Breast epithelium (tissue), 3 donors: ENCODE measurements around the gene CHKB.

ENCODE experiments used
- POLR2A ChIP-seq: fragments of 450-650 bp; IDR thresholded peaks from one replicate; pipeline ENCODE4 v1.6.1; 2016; ENCODE audit warnings: antibody characterized with exemption, mild to moderate bottlenecking, moderate library complexity
- POLR2AphosphoS5 ChIP-seq, 3 donors: sonication (generic); formaldehyde crosslinking; IDR thresholded peaks; one replicate each; pipeline ENCODE4 v1.6.1; 2017; ENCODE audit warnings: antibody characterized with exemption in 3 of 3
- TF ChIP-seq, protein P1 (sequence below), 3 donors: fragments of 450-650 bp; IDR thresholded peaks; one replicate each; pipeline ENCODE4 v1.5.1; 2016 to 2017; ENCODE audit warnings: antibody characterized with exemption in 3 of 3, mild to moderate bottlenecking in 3 of 3, moderate library complexity in 3 of 3

GRCh38 chr22:50540381-50540780 is 42.3 kb downstream of the CHKB start:
- TF ChIP-seq, protein P1, sequence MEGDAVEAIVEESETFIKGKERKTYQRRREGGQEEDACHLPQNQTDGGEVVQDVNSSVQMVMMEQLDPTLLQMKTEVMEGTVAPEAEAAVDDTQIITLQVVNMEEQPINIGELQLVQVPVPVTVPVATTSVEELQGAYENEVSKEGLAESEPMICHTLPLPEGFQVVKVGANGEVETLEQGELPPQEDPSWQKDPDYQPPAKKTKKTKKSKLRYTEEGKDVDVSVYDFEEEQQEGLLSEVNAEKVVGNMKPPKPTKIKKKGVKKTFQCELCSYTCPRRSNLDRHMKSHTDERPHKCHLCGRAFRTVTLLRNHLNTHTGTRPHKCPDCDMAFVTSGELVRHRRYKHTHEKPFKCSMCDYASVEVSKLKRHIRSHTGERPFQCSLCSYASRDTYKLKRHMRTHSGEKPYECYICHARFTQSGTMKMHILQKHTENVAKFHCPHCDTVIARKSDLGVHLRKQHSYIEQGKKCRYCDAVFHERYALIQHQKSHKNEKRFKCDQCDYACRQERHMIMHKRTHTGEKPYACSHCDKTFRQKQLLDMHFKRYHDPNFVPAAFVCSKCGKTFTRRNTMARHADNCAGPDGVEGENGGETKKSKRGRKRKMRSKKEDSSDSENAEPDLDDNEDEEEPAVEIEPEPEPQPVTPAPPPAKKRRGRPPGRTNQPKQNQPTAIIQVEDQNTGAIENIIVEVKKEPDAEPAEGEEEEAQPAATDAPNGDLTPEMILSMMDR (IDR thresholded peaks at IDR 0.05) = no peak
- TF ChIP-seq POLR2AphosphoS5 (IDR thresholded peaks at IDR 0.05) = no peak
- TF ChIP-seq POLR2A = no peak
